Panc1 (cell line): Measurements from ENCODE around the gene ASPHD1.

Experiments
- POLR2AphosphoS5 ChIP-seq: IDR thresholded peaks from 2 replicates; pipeline ENCODE4 v1.6.1; 2012; ENCODE audit warnings: mild to moderate bottlenecking, low read depth, low read length, moderate library complexity
- SIN3A ChIP-seq: IDR thresholded peaks from 2 replicates; pipeline ENCODE4 v1.6.1; 2012; ENCODE audit warnings: low read depth, mild to moderate bottlenecking, low read length, moderate library complexity, borderline replicate concordance; ENCODE audit not compliant: insufficient read depth
- TCF7L2 ChIP-seq: IDR thresholded peaks from 2 replicates; pipeline ENCODE4 v1.6.1; 2011; ENCODE audit warnings: mild to moderate bottlenecking, low read depth, low read length, inconsistent platforms
- TF ChIP-seq, protein P1 (sequence below): fragments of 450-650 bp; IDR thresholded peaks from 2 replicates; pipeline ENCODE4 v1.5.1; 2017; ENCODE audit warnings: mild to moderate bottlenecking
- TF ChIP-seq, protein P2 (sequence below), 2 experiments: IDR thresholded peaks; 2 replicates each; pipeline ENCODE4 v1.6.1; 2011 to 2012; ENCODE audit warnings: low read depth in 2 of 2, control low read depth in 1 of 2, low read length in 1 of 2, mild to moderate bottlenecking in 1 of 2, moderate library complexity in 1 of 2; ENCODE audit not compliant: insufficient read depth in 1 of 2

DNA sequence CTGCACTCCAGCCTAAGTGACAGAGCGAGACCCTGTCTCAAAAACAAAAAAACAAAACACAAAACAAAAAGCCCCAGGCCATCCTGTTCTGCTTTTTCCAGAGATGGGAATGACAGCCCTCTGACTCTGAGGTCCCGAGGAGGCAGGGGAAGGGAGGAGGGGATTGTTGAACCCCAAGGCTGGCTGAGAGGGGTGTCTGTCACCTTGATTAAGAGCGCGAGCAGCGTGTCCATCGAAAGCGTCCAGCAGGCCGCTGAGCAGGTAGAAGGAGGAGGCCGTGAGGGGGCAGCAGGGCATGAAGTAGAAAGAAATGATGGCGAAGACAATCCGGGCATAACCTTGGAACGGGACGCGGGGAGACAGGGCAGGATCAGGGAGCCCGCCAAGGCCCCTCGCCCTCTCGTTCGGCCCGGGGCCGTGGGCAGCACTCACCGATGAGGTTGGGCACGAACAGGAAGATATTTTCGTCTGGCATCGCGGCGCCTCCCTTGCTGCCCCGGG, 37.9 kb upstream of the ASPHD1 start:
- TF ChIP-seq, protein P1, sequence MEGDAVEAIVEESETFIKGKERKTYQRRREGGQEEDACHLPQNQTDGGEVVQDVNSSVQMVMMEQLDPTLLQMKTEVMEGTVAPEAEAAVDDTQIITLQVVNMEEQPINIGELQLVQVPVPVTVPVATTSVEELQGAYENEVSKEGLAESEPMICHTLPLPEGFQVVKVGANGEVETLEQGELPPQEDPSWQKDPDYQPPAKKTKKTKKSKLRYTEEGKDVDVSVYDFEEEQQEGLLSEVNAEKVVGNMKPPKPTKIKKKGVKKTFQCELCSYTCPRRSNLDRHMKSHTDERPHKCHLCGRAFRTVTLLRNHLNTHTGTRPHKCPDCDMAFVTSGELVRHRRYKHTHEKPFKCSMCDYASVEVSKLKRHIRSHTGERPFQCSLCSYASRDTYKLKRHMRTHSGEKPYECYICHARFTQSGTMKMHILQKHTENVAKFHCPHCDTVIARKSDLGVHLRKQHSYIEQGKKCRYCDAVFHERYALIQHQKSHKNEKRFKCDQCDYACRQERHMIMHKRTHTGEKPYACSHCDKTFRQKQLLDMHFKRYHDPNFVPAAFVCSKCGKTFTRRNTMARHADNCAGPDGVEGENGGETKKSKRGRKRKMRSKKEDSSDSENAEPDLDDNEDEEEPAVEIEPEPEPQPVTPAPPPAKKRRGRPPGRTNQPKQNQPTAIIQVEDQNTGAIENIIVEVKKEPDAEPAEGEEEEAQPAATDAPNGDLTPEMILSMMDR: no peak
- no peak for TF ChIP-seq POLR2AphosphoS5
- no peak for TF ChIP-seq TCF7L2
- TF ChIP-seq, protein P2, sequence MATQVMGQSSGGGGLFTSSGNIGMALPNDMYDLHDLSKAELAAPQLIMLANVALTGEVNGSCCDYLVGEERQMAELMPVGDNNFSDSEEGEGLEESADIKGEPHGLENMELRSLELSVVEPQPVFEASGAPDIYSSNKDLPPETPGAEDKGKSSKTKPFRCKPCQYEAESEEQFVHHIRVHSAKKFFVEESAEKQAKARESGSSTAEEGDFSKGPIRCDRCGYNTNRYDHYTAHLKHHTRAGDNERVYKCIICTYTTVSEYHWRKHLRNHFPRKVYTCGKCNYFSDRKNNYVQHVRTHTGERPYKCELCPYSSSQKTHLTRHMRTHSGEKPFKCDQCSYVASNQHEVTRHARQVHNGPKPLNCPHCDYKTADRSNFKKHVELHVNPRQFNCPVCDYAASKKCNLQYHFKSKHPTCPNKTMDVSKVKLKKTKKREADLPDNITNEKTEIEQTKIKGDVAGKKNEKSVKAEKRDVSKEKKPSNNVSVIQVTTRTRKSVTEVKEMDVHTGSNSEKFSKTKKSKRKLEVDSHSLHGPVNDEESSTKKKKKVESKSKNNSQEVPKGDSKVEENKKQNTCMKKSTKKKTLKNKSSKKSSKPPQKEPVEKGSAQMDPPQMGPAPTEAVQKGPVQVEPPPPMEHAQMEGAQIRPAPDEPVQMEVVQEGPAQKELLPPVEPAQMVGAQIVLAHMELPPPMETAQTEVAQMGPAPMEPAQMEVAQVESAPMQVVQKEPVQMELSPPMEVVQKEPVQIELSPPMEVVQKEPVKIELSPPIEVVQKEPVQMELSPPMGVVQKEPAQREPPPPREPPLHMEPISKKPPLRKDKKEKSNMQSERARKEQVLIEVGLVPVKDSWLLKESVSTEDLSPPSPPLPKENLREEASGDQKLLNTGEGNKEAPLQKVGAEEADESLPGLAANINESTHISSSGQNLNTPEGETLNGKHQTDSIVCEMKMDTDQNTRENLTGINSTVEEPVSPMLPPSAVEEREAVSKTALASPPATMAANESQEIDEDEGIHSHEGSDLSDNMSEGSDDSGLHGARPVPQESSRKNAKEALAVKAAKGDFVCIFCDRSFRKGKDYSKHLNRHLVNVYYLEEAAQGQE (IDR thresholded peaks at IDR 0.05; ENCODE audit: insufficient read depth in 1 of 2, low read depth in 2 of 2, low read length in 1 of 2): no peak
- no peak for TF ChIP-seq SIN3A
